T-cell (primary cell): Measurements from ENCODE around the gene COL8A2. TPM values are rescaled to one million over a fixed set of nuclear protein-coding genes. Genes with fewer than 3 reads are reported as not detected.

Experiments used
- ATAC-seq, 4 experiments: fragments of 200-7000 bp in 3 of 4; fragments of 150-1000 bp in 1 of 4; cut with Tn5 transposase; replicated peaks in 1 of 4; 1 replicate in 3 of 4; 2 replicates in 1 of 4; pipeline ENCODE4 v1.10.0; 2021; ENCODE audit warnings: moderate library complexity in 3 of 4, mild to moderate bottlenecking in 2 of 4, moderate number of reproducible peaks in 1 of 4
- CTCF ChIA-PET, 2 donors: fragments of 300-600 bp; sonication (Branson Sonifier 250); formaldehyde crosslinking; loops; one replicate each; lab custom pipeline; 2022; ENCODE audit warnings: antibody characterized with exemption in 2 of 2; lab: Charles Lee
- POLR2A ChIA-PET, 2 donors: fragments of 300-600 bp; sonication (Branson Sonifier 250); formaldehyde crosslinking; loops; one replicate each; lab custom pipeline; 2022; ENCODE audit warnings: antibody characterized with exemption in 2 of 2; lab: Charles Lee
- DNase-seq, 35 experiments: peaks; one replicate each; pipeline versions ENCODE4 v3.0.0 to v3.0.0-alpha.2; 2013 to 2023
- H3K27ac ChIP-seq: one replicate; pipeline ENCODE4 v1.5.1; 2013; ENCODE audit warnings: low read length
- H3K27me3 ChIP-seq, 2 experiments: replicated peaks in 1 of 2; 1 replicate in 1 of 2; 2 replicates in 1 of 2; pipeline versions ENCODE4 v1.6.1 to v1.7.0; 2013; ENCODE audit warnings: low read length in 1 of 2, mixed read lengths in 1 of 2; ENCODE audit not compliant: control insufficient read depth in 2 of 2, insufficient read depth in 2 of 2; ENCODE audit errors: extremely low read depth in 1 of 2
- H3K36me3 ChIP-seq, 2 donors: 1 replicate in 1 of 2; 2 replicates in 1 of 2; pipeline versions ENCODE4 v1.6.1 to v1.7.0; 2013; ENCODE audit warnings: low read length in 1 of 2; ENCODE audit not compliant: control insufficient read depth in 2 of 2, insufficient read depth in 1 of 2; ENCODE audit errors: extremely low read depth in 1 of 2
- H3K4me1 ChIP-seq, 2 experiments: 1 replicate in 1 of 2; 2 replicates in 1 of 2; pipeline versions ENCODE4 v1.6.1 to v1.7.0; 2013; ENCODE audit warnings: low read length in 2 of 2, mixed read lengths in 1 of 2; ENCODE audit not compliant: insufficient read depth in 2 of 2, control insufficient read depth in 1 of 2; ENCODE audit errors: extremely low read depth in 1 of 2
- H3K4me3 ChIP-seq, 2 donors: 1 replicate in 1 of 2; 2 replicates in 1 of 2; pipeline versions ENCODE4 v1.5.1 to v1.7.0; 2013; ENCODE audit warnings: mild to moderate bottlenecking in 2 of 2, low read length in 1 of 2, moderate library complexity in 1 of 2; ENCODE audit not compliant: control insufficient read depth in 1 of 2; ENCODE audit errors: extremely low read depth in 1 of 2
- H3K9me3 ChIP-seq: 2 replicates; pipeline ENCODE4 v1.7.0; 2013
- H3K27ac Mint-ChIP-seq, 2 donors: one replicate each; pipeline ENCODE4 v1.8.0; 2020 to 2021; ENCODE audit warnings: mild to moderate bottlenecking in 2 of 2, mixed read lengths in 2 of 2
- H3K27me3 Mint-ChIP-seq, 2 donors: one replicate each; pipeline ENCODE4 v1.8.0; 2021 to 2022; ENCODE audit warnings: mixed read lengths in 2 of 2
- H3K36me3 Mint-ChIP-seq: one replicate; pipeline ENCODE4 v1.8.0; 2021; ENCODE audit warnings: mixed read lengths
- H3K4me1 Mint-ChIP-seq, 3 donors: one replicate each; pipeline ENCODE4 v1.8.0; 2020 to 2022; ENCODE audit warnings: mixed read lengths in 3 of 3, mild to moderate bottlenecking in 1 of 3
- H3K4me3 Mint-ChIP-seq, 3 donors: one replicate each; pipeline ENCODE4 v1.8.0; 2020 to 2022; ENCODE audit warnings: mild to moderate bottlenecking in 3 of 3, mixed read lengths in 3 of 3, moderate library complexity in 3 of 3
- H3K9me3 Mint-ChIP-seq, 3 donors: one replicate each; pipeline ENCODE4 v1.8.0; 2020 to 2022; ENCODE audit warnings: mixed read lengths in 3 of 3
- WGBS: methylation state at CpG from one replicate; pipeline ENCODE4 v1.1.5; 2013; ENCODE audit warnings: missing lambda C conversion rate; ENCODE audit not compliant: insufficient coverage; 5-methylcytosine and 5-hydroxymethylcytosine counted together
- total RNA-seq, 35 experiments: library from RNA in 6 of 35; stranded (reverse) in 6 of 35; fragments of 120-200 nt in 1 of 35; gene quantifications; one replicate each; pipeline versions ENCODE4 v1.2.1 to v1.2.4 and lab custom pipeline; 2013 to 2026

COL8A2 gene
- total RNA-seq, 5 donors from 2014 or later (not counting 1 experiment from before 2014, with no cell fraction given) = 0.08 to 0.15 (median 0.09) TPM; not detected in 1

- Mint-ChIP-seq H3K4me1 (peaks cover 68 to 77% (median 76%) of the 10 kb centered on the region in 3 donors), H3K4me3 (peak overlapping the region; percentile 82 to 99 (median 85)), H3K36me3 (peaks cover 12% of the 10 kb centered on the region), H3K27me3 (no peaks in the 10 kb centered on the region), H3K9me3 (no peaks in the 10 kb centered on the region), H3K27ac (peak overlapping the region; percentile 97)
- no peak for DNase-seq
- H3K9me3 ChIP-seq = no peaks in the 10 kb centered on the region
- ChIA-PET CTCF (interaction anchor here (0.5 to 1.5 kb wide), 4 partner anchors 33 to 255 kb away, joined by 3 to 6 read pairs (median 5); no protein-coding TSS in a partner anchor), POLR2A (interaction anchor here in 1 of 2 donors (1.0 kb wide), 1 partner anchor 89 kb away, joined by 3 read pairs; no protein-coding TSS in a partner anchor)
- peaks cover 50 to 79% of the 10 kb centered on the region in 2 experiments for H3K4me1 ChIP-seq
- ATAC-seq = no peak
- no peaks in the 10 kb centered on the region for H3K36me3 ChIP-seq
- no peaks in the 10 kb centered on the region for H3K27me3 ChIP-seq
- H3K4me3 ChIP-seq = peak overlapping the region; percentile 73 to 85
- H3K27ac ChIP-seq = peak overlapping the region; percentile 96
- WGBS = no CpG with 5 or more reads among the region's 6 CpGs
Measured at GRCh38 chr1:36154765-36155407, 29.9 kb upstream of the COL8A2 start.

GRCh38 chr1:36154335-36154734 is 29.3 kb upstream of the COL8A2 start:
- no peaks in the 10 kb centered on the region for H3K9me3 Mint-ChIP-seq
- WGBS = 100% methylated on average over 2 of the region's 6 CpGs
- ATAC-seq (no peak), DNase-seq (no peak)
- H3K36me3 Mint-ChIP-seq = peaks cover 8% of the 10 kb centered on the region
- ChIA-PET POLR2A (interaction anchor here in 1 of 2 donors (1.0 kb wide), 1 partner anchor 90 kb away, joined by 3 read pairs; no protein-coding TSS in a partner anchor), CTCF (interaction anchor here (0.6 to 1.5 kb wide), 2 partner anchors 34 to 127 kb away, joined by 3 to 6 read pairs; no protein-coding TSS in a partner anchor)
- H3K27ac ChIP-seq = no peak overlapping the region
- H3K27me3 Mint-ChIP-seq = no peaks in the 10 kb centered on the region
- H3K27ac Mint-ChIP-seq = peak overlapping the region; percentile 97
- no peak overlapping the region for H3K4me3 ChIP-seq
- no peaks in the 10 kb centered on the region for H3K36me3 ChIP-seq
- H3K4me1 Mint-ChIP-seq = peaks cover 68 to 77% (median 76%) of the 10 kb centered on the region in 3 donors
- peak overlapping the region; percentile 82 to 99 (median 85) for H3K4me3 Mint-ChIP-seq
- no peaks in the 10 kb centered on the region for H3K27me3 ChIP-seq
- H3K4me1 ChIP-seq = peaks cover 47 to 78% of the 10 kb centered on the region in 2 experiments
- no peaks in the 10 kb centered on the region for H3K9me3 ChIP-seq

- Histone ChIP-seq H3K27me3 (no peaks in the 10 kb centered on the region), H3K4me3 (no peak overlapping the region), H3K4me1 (peaks cover 41 to 74% of the 10 kb centered on the region in 2 experiments), H3K36me3 (no peaks in the 10 kb centered on the region), H3K27ac (peak overlapping the region; percentile 96), H3K9me3 (no peaks in the 10 kb centered on the region)
- ChIA-PET CTCF (interaction anchor here (0.6 to 1.5 kb wide), 2 partner anchors 35 to 41 kb away, joined by 3 to 6 read pairs; no protein-coding TSS in a partner anchor), POLR2A (interaction anchor here in 1 of 2 donors (0.6 kb wide), 2 partner anchors 9 to 12 kb away, joined by 4 to 8 read pairs; no protein-coding TSS in a partner anchor)
- no peaks in the 10 kb centered on the region for H3K9me3 Mint-ChIP-seq
- no peak for DNase-seq
- H3K27me3 Mint-ChIP-seq = no peaks in the 10 kb centered on the region
- peak overlapping the region; percentile 97 for H3K27ac Mint-ChIP-seq
- ATAC-seq = no peak
- peaks cover 70 to 79% (median 77%) of the 10 kb centered on the region in 3 donors for H3K4me1 Mint-ChIP-seq
- peak overlapping the region in 2 of 3 donors; percentile 82 to 99 for H3K4me3 Mint-ChIP-seq
- peaks cover 6% of the 10 kb centered on the region for H3K36me3 Mint-ChIP-seq
- WGBS = 98% methylated on average over 6 of the region's 6 CpGs
Measured at GRCh38 chr1:36153476-36153875, 28.5 kb upstream of the COL8A2 start.

- Mint-ChIP-seq H3K27me3 (no peaks in the 10 kb centered on the region), H3K27ac (peak overlapping the region; percentile 97), H3K4me1 (peaks cover 75 to 79% (median 75%) of the 10 kb centered on the region in 3 donors), H3K9me3 (no peaks in the 10 kb centered on the region), H3K4me3 (peak overlapping the region; percentile 60 to 99 (median 66)), H3K36me3 (no peaks in the 10 kb centered on the region)
- peak overlapping the region; percentile 25 for H3K4me3 ChIP-seq
- H3K27ac ChIP-seq = peak overlapping the region; percentile 96
- H3K9me3 ChIP-seq = no peaks in the 10 kb centered on the region
- no peaks in the 10 kb centered on the region for H3K27me3 ChIP-seq
- peaks cover 36 to 65% of the 10 kb centered on the region in 2 experiments for H3K4me1 ChIP-seq
- no CpG with 5 or more reads among the region's 3 CpGs for WGBS
- DNase-seq (peak; percentile 28 to 77 (median 54)), ATAC-seq (no peak)
- ChIA-PET POLR2A (no interaction called here), CTCF (interaction anchor here in 1 of 2 donors (0.9 to 4.6 kb wide), 4 partner anchors 37 to 134 kb away, joined by 3 to 80 read pairs (median 3); no protein-coding TSS in a partner anchor)
- H3K36me3 ChIP-seq = no peaks in the 10 kb centered on the region
Measured at GRCh38 chr1:36151845-36152203, 26.8 kb upstream of the COL8A2 start.

- ATAC-seq (no peak), DNase-seq (peak in 1 of 35 experiments; percentile 22)
- Mint-ChIP-seq H3K36me3 (no peaks in the 10 kb centered on the region), H3K27me3 (no peaks in the 10 kb centered on the region), H3K4me1 (peaks cover 78 to 82% (median 78%) of the 10 kb centered on the region in 3 donors), H3K4me3 (peak overlapping the region; percentile 66 to 99 (median 98)), H3K9me3 (no peaks in the 10 kb centered on the region), H3K27ac (peak overlapping the region; percentile 97 to 98)
- no CpG with 5 or more reads among the region's 1 CpG for WGBS
- Histone ChIP-seq H3K27ac (peak overlapping the region; percentile 96), H3K4me3 (peak overlapping the region; percentile 25), H3K4me1 (peaks cover 36 to 65% of the 10 kb centered on the region in 2 experiments), H3K9me3 (no peaks in the 10 kb centered on the region), H3K36me3 (no peaks in the 10 kb centered on the region), H3K27me3 (no peaks in the 10 kb centered on the region)
- POLR2A ChIA-PET = interaction anchor here in 1 of 2 donors (2.9 kb wide), 1 partner anchor 73 kb away, joined by 27 read pairs; the partner anchor contains the start of gene THRAP3
- CTCF ChIA-PET = interaction anchor here in 1 of 2 donors (0.9 to 4.6 kb wide), 6 partner anchors 10 to 134 kb away, joined by 3 to 80 read pairs (median 18); partner anchors contain the start of gene THRAP3
Measured at GRCh38 chr1:36151134-36151844, 26.3 kb upstream of the COL8A2 start.
